MM.1S (cell line): ENCODE measurements around the gene MYLK.
"Not testable (repeated sequence)": the region's sequence is repeated elsewhere in the genome, so short reads cannot be mapped to it uniquely, and the experiment has no call there.

Experiments
- DNase-seq: peaks from one replicate; pipeline ENCODE4 v3.0.0-alpha.2; 2015
- H2AFZ ChIP-seq: fragments of 300-600 bp; sonication (generic); 2 replicates; pipeline ENCODE4 v1.6.0; 2016; ENCODE audit warnings: antibody characterized with exemption, low read length
- H3F3A ChIP-seq: fragments of 300-600 bp; sonication (generic); 2 replicates; pipeline ENCODE4 v1.6.1; 2016; ENCODE audit warnings: mild to moderate bottlenecking, antibody characterized with exemption, low read length, moderate library complexity, mixed read lengths; ENCODE audit not compliant: insufficient read depth
- H3K27ac ChIP-seq: fragments of 300-600 bp; sonication (generic); 2 replicates; pipeline ENCODE4 v1.5.1; 2016; ENCODE audit warnings: mild to moderate bottlenecking, low read length
- H3K27me3 ChIP-seq: fragments of 300-600 bp; sonication (generic); replicated peaks from 2 replicates; pipeline ENCODE4 v1.6.0; 2016; ENCODE audit warnings: low read length; ENCODE audit not compliant: insufficient read depth
- H3K36me3 ChIP-seq: fragments of 300-600 bp; sonication (generic); replicated peaks from 2 replicates; pipeline ENCODE4 v1.6.1; 2016; ENCODE audit warnings: mild to moderate bottlenecking, low read length, mixed read lengths; ENCODE audit not compliant: insufficient read depth
- H3K4me1 ChIP-seq: fragments of 300-600 bp; sonication (generic); 2 replicates; pipeline ENCODE4 v1.6.1; 2016; ENCODE audit warnings: low read length, mixed read lengths
- H3K4me2 ChIP-seq: fragments of 300-600 bp; sonication (generic); 2 replicates; pipeline ENCODE4 v1.6.0; 2016; ENCODE audit warnings: low read depth, low read length
- H3K4me3 ChIP-seq: fragments of 300-600 bp; sonication (generic); 2 replicates; pipeline ENCODE4 v1.5.1; 2016; ENCODE audit warnings: low read length, mixed read lengths
- H3K79me2 ChIP-seq: fragments of 300-600 bp; sonication (generic); 2 replicates; pipeline ENCODE4 v1.6.1; 2016; ENCODE audit warnings: mixed run types, low read length, mixed read lengths
- H3K9ac ChIP-seq: fragments of 300-600 bp; sonication (generic); 2 replicates; pipeline ENCODE4 v1.6.1; 2016; ENCODE audit warnings: low read length, mixed read lengths
- H3K9me2 ChIP-seq: fragments of 300-600 bp; sonication (generic); replicated peaks from 2 replicates; pipeline ENCODE4 v1.6.1; 2016; ENCODE audit warnings: mild to moderate bottlenecking, low read length, mixed read lengths; ENCODE audit not compliant: insufficient read depth
- H3K9me3 ChIP-seq: fragments of 300-600 bp; sonication (generic); replicated peaks from 2 replicates; pipeline ENCODE4 v1.6.1; 2016; ENCODE audit warnings: mild to moderate bottlenecking, low read length, mixed read lengths; ENCODE audit not compliant: insufficient read depth
- H4K20me1 ChIP-seq: fragments of 300-600 bp; sonication (generic); 2 replicates; pipeline ENCODE4 v1.6.1; 2016; ENCODE audit warnings: mild to moderate bottlenecking, low read length, moderate library complexity, mixed read lengths; ENCODE audit not compliant: insufficient read depth
- CTCF ChIP-seq: fragments of 300-600 bp; sonication (generic); IDR thresholded peaks from 2 replicates; pipeline ENCODE4 v1.5.1; 2016; ENCODE audit warnings: antibody characterized with exemption, low read length, mixed read lengths
- EZH2 ChIP-seq: fragments of 300-600 bp; sonication (generic); optimal IDR thresholded peaks from 2 replicates; pipeline ENCODE3; 2017; ENCODE audit warnings: low read depth, mild to moderate bottlenecking, antibody characterized with exemption, low read length, mixed read lengths
- EZH2phosphoT487 ChIP-seq: fragments of 300-600 bp; sonication (generic); IDR thresholded peaks from 2 replicates; pipeline ENCODE4 v1.6.1; 2018; ENCODE audit warnings: antibody characterized with exemption, low read length

The MYLK gene

GRCh38 chr3:123739106-123739505, 145.0 kb downstream of the MYLK start:
- H3K79me2 ChIP-seq: no peaks in the 10 kb centered on the region
- no peak for TF ChIP-seq EZH2phosphoT487
- TF ChIP-seq EZH2: no peak
- no peak for TF ChIP-seq CTCF
- H3K4me1 ChIP-seq: no peaks in the 10 kb centered on the region
- DNase-seq: no peak
- no peaks in the 10 kb centered on the region for H4K20me1 ChIP-seq
- no peaks in the 10 kb centered on the region for H3F3A ChIP-seq
- H3K27ac ChIP-seq: no peak overlapping the region
- no peaks in the 10 kb centered on the region for H3K9me2 ChIP-seq
- H3K9ac ChIP-seq: no peak overlapping the region
- no peaks in the 10 kb centered on the region for H3K36me3 ChIP-seq
- H3K27me3 ChIP-seq: no peaks in the 10 kb centered on the region
- H3K9me3 ChIP-seq: no peaks in the 10 kb centered on the region
- no peak overlapping the region for H3K4me2 ChIP-seq
- H2AFZ ChIP-seq: no peak overlapping the region
- no peak overlapping the region for H3K4me3 ChIP-seq

- H3K9ac ChIP-seq, H3K4me3 ChIP-seq, H3K36me3 ChIP-seq, DNase-seq, H3K79me2 ChIP-seq, H3K4me1 ChIP-seq, H4K20me1 ChIP-seq, H3K27me3 ChIP-seq, H2AFZ ChIP-seq, H3K27ac ChIP-seq, H3F3A ChIP-seq, H3K4me2 ChIP-seq, H3K9me2 ChIP-seq, H3K9me3 ChIP-seq: not testable (repeated sequence)
Observed at GRCh38 chr3:123738522-123738921, 145.6 kb downstream of the MYLK start.

GRCh38 chr3:123737168-123737567, 147.0 kb downstream of the MYLK start:
- TF ChIP-seq EZH2phosphoT487 (no peak), EZH2 (no peak), CTCF (no peak)
- no peaks in the 10 kb centered on the region for H3F3A ChIP-seq
- H3K36me3 ChIP-seq: no peaks in the 10 kb centered on the region
- no peak overlapping the region for H3K9ac ChIP-seq
- DNase-seq: no peak
- no peaks in the 10 kb centered on the region for H3K27me3 ChIP-seq
- no peaks in the 10 kb centered on the region for H3K79me2 ChIP-seq
- H3K27ac ChIP-seq: no peak overlapping the region
- no peaks in the 10 kb centered on the region for H3K9me3 ChIP-seq
- H2AFZ ChIP-seq: no peak overlapping the region
- H3K9me2 ChIP-seq: no peaks in the 10 kb centered on the region
- no peak overlapping the region for H3K4me3 ChIP-seq
- H3K4me2 ChIP-seq: no peak overlapping the region
- H4K20me1 ChIP-seq: no peaks in the 10 kb centered on the region
- no peaks in the 10 kb centered on the region for H3K4me1 ChIP-seq

GRCh38 chr3:123735456-123735855, 148.7 kb downstream of the MYLK start:
- Histone ChIP-seq H3K9me3 (no peaks in the 10 kb centered on the region), H3K36me3 (no peaks in the 10 kb centered on the region), H3K79me2 (no peaks in the 10 kb centered on the region), H3K4me3 (no peak overlapping the region), H2AFZ (no peak overlapping the region), H3K27me3 (no peaks in the 10 kb centered on the region), H3K4me2 (no peak overlapping the region), H3F3A (no peaks in the 10 kb centered on the region), H3K9ac (no peak overlapping the region), H4K20me1 (no peaks in the 10 kb centered on the region), H3K27ac (no peak overlapping the region), H3K4me1 (no peaks in the 10 kb centered on the region), H3K9me2 (no peaks in the 10 kb centered on the region)
- TF ChIP-seq EZH2 (no peak), EZH2phosphoT487 (no peak), CTCF (no peak)
- DNase-seq: no peak
